SH-SY5Y (cell line): ENCODE measurements around the gene ACOX3.

Source experiments
- GATA2 ChIP-seq: IDR thresholded peaks from 2 replicates; pipeline ENCODE4 v1.6.1; 2011; ENCODE audit warnings: mild to moderate bottlenecking, low read depth, low read length
- GATA3 ChIP-seq: IDR thresholded peaks from 2 replicates; pipeline ENCODE4 v1.6.1; 2011; ENCODE audit warnings: low read depth, mild to moderate bottlenecking, low read length, moderate library complexity

GRCh38 chr4:8431553-8431952 is 9.0 kb downstream of the ACOX3 start:
- TF ChIP-seq GATA3 (no peak), GATA2 (no peak)
